HEK293 (cell line): ENCODE data around the gene NXN.

Experiments used
- CTCF ChIA-PET: fragments of 350-600 bp; formaldehyde crosslinking; extraction: SDS; loops from one replicate; lab custom pipeline; 2021; ENCODE audit warnings: antibody characterized with exemption; lab: Yijun Ruan, JAX
- POLR2A ChIA-PET: fragments of 300-600 bp; formaldehyde crosslinking; extraction: SDS; loops from one replicate; lab custom pipeline; 2020; ENCODE audit warnings: antibody characterized with exemption, inconsistent platforms; lab: Yijun Ruan, JAX
- H3K27ac ChIP-seq: fragments of 200-500 bp; sonication (Bioruptor generic); 2 replicates; pipeline ENCODE4 v1.5.1; 2014; ENCODE audit warnings: low read depth, low read length, control low read depth, inconsistent platforms; ENCODE audit errors: extremely low read depth
- H3K36me3 ChIP-seq, 2 experiments: fragments of 200-500 bp in 1 of 2; sonication (Bioruptor generic) in 1 of 2; 1 replicate in 1 of 2; 2 replicates in 1 of 2; pipeline ENCODE4 v1.5.1; 2014 to 2017; ENCODE audit warnings: inconsistent platforms in 2 of 2, low read length in 2 of 2; ENCODE audit not compliant: control insufficient read depth in 2 of 2, insufficient read depth in 1 of 2
- H3K4me1 ChIP-seq: fragments of 200-500 bp; sonication (Bioruptor generic); 2 replicates; pipeline ENCODE4 v1.5.1; 2014; ENCODE audit warnings: mild to moderate bottlenecking, low read length, inconsistent platforms; ENCODE audit not compliant: control insufficient read depth, insufficient read depth
- H3K4me3 ChIP-seq: 2 replicates; pipeline ENCODE4 v1.5.1; 2011; ENCODE audit warnings: low read depth, mild to moderate bottlenecking, control low read depth, low read length, moderate library complexity
- H3K9me3 ChIP-seq: fragments of 200-500 bp; sonication (Bioruptor generic); 2 replicates; pipeline ENCODE4 v1.5.1; 2014; ENCODE audit warnings: low read depth, low read length, inconsistent platforms; ENCODE audit not compliant: control insufficient read depth, insufficient read depth
- BCL6B ChIP-seq: fragments of 450-650 bp; formaldehyde crosslinking; IDR thresholded peaks from 2 replicates; pipeline ENCODE4 v1.5.1; 2017; ENCODE audit warnings: missing biosample characterization, missing genetic modification characterization
- EGR2 ChIP-seq: fragments of 450-650 bp; formaldehyde crosslinking; IDR thresholded peaks from 2 replicates; pipeline ENCODE4 v1.5.1; 2016; ENCODE audit warnings: low read depth, missing biosample characterization, missing genetic modification characterization
- HOXD13 ChIP-seq: sonication (generic); formaldehyde crosslinking; IDR thresholded peaks from 2 replicates; pipeline ENCODE4 v1.8.0; 2022; ENCODE audit warnings: missing genetic modification reagents, borderline replicate concordance
- YY1 ChIP-seq: fragments of 450-650 bp; formaldehyde crosslinking; IDR thresholded peaks from 2 replicates; pipeline ENCODE4 v1.5.1; 2018; ENCODE audit warnings: missing biosample characterization, missing genetic modification characterization
- ZBTB20 ChIP-seq: fragments of 450-650 bp; formaldehyde crosslinking; IDR thresholded peaks from 2 replicates; pipeline ENCODE4 v1.5.1; 2016; ENCODE audit warnings: missing biosample characterization, missing genetic modification characterization
- ZBTB21 ChIP-seq: fragments of 450-650 bp; formaldehyde crosslinking; IDR thresholded peaks from 2 replicates; pipeline ENCODE4 v1.5.1; 2017; ENCODE audit warnings: missing biosample characterization, missing genetic modification characterization
- ZFP37 ChIP-seq: fragments of 450-650 bp; formaldehyde crosslinking; IDR thresholded peaks from 2 replicates; pipeline ENCODE4 v1.5.1; 2016; ENCODE audit warnings: missing biosample characterization, missing genetic modification characterization
- ZNF248 ChIP-seq: fragments of 450-650 bp; formaldehyde crosslinking; IDR thresholded peaks from 2 replicates; pipeline ENCODE4 v1.5.1; 2017; ENCODE audit warnings: missing biosample characterization, missing genetic modification characterization
- ZNF274 ChIP-seq, 2 experiments: fragments of 200-500 bp in 1 of 2; fragments of 450-650 bp in 1 of 2; sonication (Bioruptor generic) in 1 of 2; formaldehyde crosslinking in 1 of 2; IDR thresholded peaks; 2 replicates each; pipeline versions ENCODE4 v1.5.1 to v1.6.1; 2014 to 2016; ENCODE audit warnings: borderline replicate concordance in 1 of 2, inconsistent platforms in 1 of 2, low read length in 1 of 2, missing biosample characterization in 1 of 2, missing genetic modification characterization in 1 of 2
- ZNF391 ChIP-seq: fragments of 450-650 bp; formaldehyde crosslinking; IDR thresholded peaks from 2 replicates; pipeline ENCODE4 v1.5.1; 2016; ENCODE audit warnings: low read depth, missing biosample characterization, missing genetic modification characterization, borderline replicate concordance
- ZNF404 ChIP-seq: fragments of 450-650 bp; formaldehyde crosslinking; IDR thresholded peaks from 2 replicates; pipeline ENCODE4 v1.5.1; 2017; ENCODE audit warnings: missing biosample characterization, missing genetic modification characterization
- ZNF555 ChIP-seq: fragments of 450-650 bp; formaldehyde crosslinking; conservative IDR thresholded peaks from 2 replicates; pipeline ENCODE4 v1.5.1; 2017; ENCODE audit warnings: missing biosample characterization, mild to moderate bottlenecking, missing genetic modification characterization, inconsistent platforms
- ZNF623 ChIP-seq: fragments of 450-650 bp; formaldehyde crosslinking; IDR thresholded peaks from 2 replicates; pipeline ENCODE4 v1.5.1; 2016; ENCODE audit warnings: missing biosample characterization, missing genetic modification characterization
- ZNF664 ChIP-seq: fragments of 450-650 bp; formaldehyde crosslinking; IDR thresholded peaks from 2 replicates; pipeline ENCODE4 v1.5.1; 2016; ENCODE audit warnings: missing biosample characterization, missing genetic modification characterization
- ZNF777 ChIP-seq: fragments of 450-650 bp; formaldehyde crosslinking; IDR thresholded peaks from 2 replicates; pipeline ENCODE4 v1.5.1; 2017; ENCODE audit warnings: missing biosample characterization, missing genetic modification characterization, borderline replicate concordance
- ZNF791 ChIP-seq: fragments of 450-650 bp; formaldehyde crosslinking; IDR thresholded peaks from 2 replicates; pipeline ENCODE4 v1.5.1; 2016; ENCODE audit warnings: missing biosample characterization, missing genetic modification characterization
- ZXDB ChIP-seq: fragments of 450-650 bp; formaldehyde crosslinking; IDR thresholded peaks from 2 replicates; pipeline ENCODE4 v1.5.1; 2016; ENCODE audit warnings: missing biosample characterization, missing genetic modification characterization
- TF ChIP-seq, protein P1 (sequence below): fragments of 450-650 bp; formaldehyde crosslinking; IDR thresholded peaks from 2 replicates; pipeline ENCODE4 v1.5.1; 2016; ENCODE audit warnings: missing biosample characterization, missing genetic modification characterization

Gene NXN

DNA sequence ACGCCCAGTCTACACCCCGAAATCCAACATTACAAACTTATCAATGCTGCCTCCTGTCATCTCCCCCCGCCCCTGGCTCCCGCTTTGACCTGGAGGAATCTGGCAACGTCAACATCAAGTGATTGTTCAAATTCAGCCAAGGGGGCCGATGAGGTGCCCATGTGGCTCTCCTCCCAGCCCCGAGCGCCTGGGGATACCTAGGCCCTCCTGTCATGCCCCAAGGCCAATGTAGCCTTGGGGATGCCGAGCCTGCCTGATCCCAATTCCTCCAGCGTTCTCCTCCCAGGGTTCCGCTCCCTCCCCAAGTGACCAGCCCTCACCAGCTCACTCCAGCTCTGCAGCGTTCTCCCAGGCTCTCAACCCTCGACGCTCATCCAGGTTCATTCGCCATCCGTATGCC lies 59.4 kb downstream of the NXN start (continued):
- TF ChIP-seq, protein P1, sequence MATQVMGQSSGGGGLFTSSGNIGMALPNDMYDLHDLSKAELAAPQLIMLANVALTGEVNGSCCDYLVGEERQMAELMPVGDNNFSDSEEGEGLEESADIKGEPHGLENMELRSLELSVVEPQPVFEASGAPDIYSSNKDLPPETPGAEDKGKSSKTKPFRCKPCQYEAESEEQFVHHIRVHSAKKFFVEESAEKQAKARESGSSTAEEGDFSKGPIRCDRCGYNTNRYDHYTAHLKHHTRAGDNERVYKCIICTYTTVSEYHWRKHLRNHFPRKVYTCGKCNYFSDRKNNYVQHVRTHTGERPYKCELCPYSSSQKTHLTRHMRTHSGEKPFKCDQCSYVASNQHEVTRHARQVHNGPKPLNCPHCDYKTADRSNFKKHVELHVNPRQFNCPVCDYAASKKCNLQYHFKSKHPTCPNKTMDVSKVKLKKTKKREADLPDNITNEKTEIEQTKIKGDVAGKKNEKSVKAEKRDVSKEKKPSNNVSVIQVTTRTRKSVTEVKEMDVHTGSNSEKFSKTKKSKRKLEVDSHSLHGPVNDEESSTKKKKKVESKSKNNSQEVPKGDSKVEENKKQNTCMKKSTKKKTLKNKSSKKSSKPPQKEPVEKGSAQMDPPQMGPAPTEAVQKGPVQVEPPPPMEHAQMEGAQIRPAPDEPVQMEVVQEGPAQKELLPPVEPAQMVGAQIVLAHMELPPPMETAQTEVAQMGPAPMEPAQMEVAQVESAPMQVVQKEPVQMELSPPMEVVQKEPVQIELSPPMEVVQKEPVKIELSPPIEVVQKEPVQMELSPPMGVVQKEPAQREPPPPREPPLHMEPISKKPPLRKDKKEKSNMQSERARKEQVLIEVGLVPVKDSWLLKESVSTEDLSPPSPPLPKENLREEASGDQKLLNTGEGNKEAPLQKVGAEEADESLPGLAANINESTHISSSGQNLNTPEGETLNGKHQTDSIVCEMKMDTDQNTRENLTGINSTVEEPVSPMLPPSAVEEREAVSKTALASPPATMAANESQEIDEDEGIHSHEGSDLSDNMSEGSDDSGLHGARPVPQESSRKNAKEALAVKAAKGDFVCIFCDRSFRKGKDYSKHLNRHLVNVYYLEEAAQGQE, result no peak
- TF ChIP-seq ZXDB (tag by site-specific recombination) (no peak), BCL6B (no peak), ZNF248 (tag by site-specific recombination) (no peak), ZNF391 (tag by site-specific recombination) (no peak), ZNF623 (tag by site-specific recombination) (no peak)

- TF ChIP-seq HOXD13 (no peak), ZNF777 (tag by site-specific recombination) (no peak), ZNF664 (tag by site-specific recombination) (no peak), ZNF791 (no peak)
- Histone ChIP-seq H3K27ac (no peak overlapping the region), H3K4me3 (no peak overlapping the region), H3K4me1 (peaks cover 14% of the 10 kb centered on the region), H3K36me3 (peaks cover 0 to 3% of the 10 kb centered on the region in 2 experiments; a peak in 2 of 3 replicates), H3K9me3 (no peaks in the 10 kb centered on the region)
- POLR2A ChIA-PET, result interaction anchor here (1.5 kb wide), 1 partner anchor 10 kb away, joined by 3 read pairs; no protein-coding TSS in a partner anchor
- CTCF ChIA-PET, result interaction anchor here (0.6 to 1.8 kb wide), 3 partner anchors 26 to 63 kb away, joined by 4 to 5 read pairs (median 5); no protein-coding TSS in a partner anchor
These were observed 61.4 kb downstream of the NXN start for GRCh38 chr17:917941-918740.

- no peak overlapping the region for H3K27ac ChIP-seq
- TF ChIP-seq ZBTB20 (tag by site-specific recombination) (no peak), ZBTB21 (tag by site-specific recombination) (no peak), EGR2 (tag by site-specific recombination) (peak; percentile 42; the same call in 1 of the 2 replicates), ZNF555 (tag by site-specific recombination) (no peak), ZNF274 (IDR thresholded peaks at IDR 0.05; ENCODE audit: low read length) (no peak), ZNF274 (tag by site-specific recombination; IDR thresholded peaks at IDR 0.05; ENCODE audit: borderline replicate concordance) (no peak), YY1 (tag by site-specific recombination) (no peak), ZFP37 (tag by site-specific recombination) (no peak), ZNF404 (no peak)
- ChIA-PET CTCF (interaction anchor here (1.2 to 1.8 kb wide), 2 partner anchors 64 to 79 kb away, joined by 3 to 4 read pairs; partner anchors contain the start of gene TIMM22), POLR2A (interaction anchor here (1.5 kb wide), 1 partner anchor 11 kb away, joined by 3 read pairs; no protein-coding TSS in a partner anchor)
- H3K4me1 ChIP-seq, result peaks cover 14% of the 10 kb centered on the region
- no peaks in the 10 kb centered on the region for H3K9me3 ChIP-seq
- H3K4me3 ChIP-seq, result no peak overlapping the region
- no peaks in the 10 kb centered on the region; a peak in 1 of 3 replicates for H3K36me3 ChIP-seq
These were observed 62.2 kb downstream of the NXN start for GRCh38 chr17:917391-917811.
